Measurements from ENCODE around the gene ACOX3. TPM values are rescaled to one million over a fixed set of nuclear protein-coding genes. Genes with fewer than 3 reads are reported as not detected.

The ACOX3 gene
- total and polyA plus RNA-seq, 9 of the 15 experiments (the other 6 are each of a cell fraction or from before 2014, with no cell fraction given) = 0.68 to 7.3 (median 3.7) TPM

- TF ChIP-seq, protein P1, sequence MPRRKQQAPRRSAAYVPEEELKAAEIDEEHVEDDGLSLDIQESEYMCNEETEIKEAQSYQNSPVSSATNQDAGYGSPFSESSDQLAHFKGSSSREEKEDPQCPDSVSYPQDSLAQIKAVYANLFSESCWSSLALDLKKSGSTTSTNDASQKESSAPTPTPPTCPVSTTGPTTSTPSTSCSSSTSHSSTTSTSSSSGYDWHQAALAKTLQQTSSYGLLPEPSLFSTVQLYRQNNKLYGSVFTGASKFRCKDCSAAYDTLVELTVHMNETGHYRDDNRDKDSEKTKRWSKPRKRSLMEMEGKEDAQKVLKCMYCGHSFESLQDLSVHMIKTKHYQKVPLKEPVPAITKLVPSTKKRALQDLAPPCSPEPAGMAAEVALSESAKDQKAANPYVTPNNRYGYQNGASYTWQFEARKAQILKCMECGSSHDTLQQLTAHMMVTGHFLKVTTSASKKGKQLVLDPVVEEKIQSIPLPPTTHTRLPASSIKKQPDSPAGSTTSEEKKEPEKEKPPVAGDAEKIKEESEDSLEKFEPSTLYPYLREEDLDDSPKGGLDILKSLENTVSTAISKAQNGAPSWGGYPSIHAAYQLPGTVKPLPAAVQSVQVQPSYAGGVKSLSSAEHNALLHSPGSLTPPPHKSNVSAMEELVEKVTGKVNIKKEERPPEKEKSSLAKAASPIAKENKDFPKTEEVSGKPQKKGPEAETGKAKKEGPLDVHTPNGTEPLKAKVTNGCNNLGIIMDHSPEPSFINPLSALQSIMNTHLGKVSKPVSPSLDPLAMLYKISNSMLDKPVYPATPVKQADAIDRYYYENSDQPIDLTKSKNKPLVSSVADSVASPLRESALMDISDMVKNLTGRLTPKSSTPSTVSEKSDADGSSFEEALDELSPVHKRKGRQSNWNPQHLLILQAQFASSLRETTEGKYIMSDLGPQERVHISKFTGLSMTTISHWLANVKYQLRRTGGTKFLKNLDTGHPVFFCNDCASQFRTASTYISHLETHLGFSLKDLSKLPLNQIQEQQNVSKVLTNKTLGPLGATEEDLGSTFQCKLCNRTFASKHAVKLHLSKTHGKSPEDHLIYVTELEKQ (CRISPR knock-in tag; IDR thresholded peaks at IDR 0.05) = no peak; the same call in 1 of the 2 replicates
- TF ChIP-seq, protein P2, sequence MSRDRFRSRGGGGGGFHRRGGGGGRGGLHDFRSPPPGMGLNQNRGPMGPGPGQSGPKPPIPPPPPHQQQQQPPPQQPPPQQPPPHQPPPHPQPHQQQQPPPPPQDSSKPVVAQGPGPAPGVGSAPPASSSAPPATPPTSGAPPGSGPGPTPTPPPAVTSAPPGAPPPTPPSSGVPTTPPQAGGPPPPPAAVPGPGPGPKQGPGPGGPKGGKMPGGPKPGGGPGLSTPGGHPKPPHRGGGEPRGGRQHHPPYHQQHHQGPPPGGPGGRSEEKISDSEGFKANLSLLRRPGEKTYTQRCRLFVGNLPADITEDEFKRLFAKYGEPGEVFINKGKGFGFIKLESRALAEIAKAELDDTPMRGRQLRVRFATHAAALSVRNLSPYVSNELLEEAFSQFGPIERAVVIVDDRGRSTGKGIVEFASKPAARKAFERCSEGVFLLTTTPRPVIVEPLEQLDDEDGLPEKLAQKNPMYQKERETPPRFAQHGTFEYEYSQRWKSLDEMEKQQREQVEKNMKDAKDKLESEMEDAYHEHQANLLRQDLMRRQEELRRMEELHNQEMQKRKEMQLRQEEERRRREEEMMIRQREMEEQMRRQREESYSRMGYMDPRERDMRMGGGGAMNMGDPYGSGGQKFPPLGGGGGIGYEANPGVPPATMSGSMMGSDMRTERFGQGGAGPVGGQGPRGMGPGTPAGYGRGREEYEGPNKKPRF (IDR thresholded peaks at IDR 0.05; ENCODE audit: low read depth, low read length) = no peak
- TF ChIP-seq DPF2 (IDR thresholded peaks at IDR 0.05) (peak; percentile 82; the same call in 1 of the 2 replicates), ELK1 (CRISPR knock-in tag; IDR thresholded peaks at IDR 0.05) (no peak), SMARCC2 (IDR thresholded peaks at IDR 0.05; ENCODE audit: low read depth) (no peak), HNRNPH1 (optimal IDR thresholded peaks at IDR 0.05; ENCODE audit: low read depth, low read length) (no peak), FUS (optimal IDR thresholded peaks at IDR 0.05; ENCODE audit: low read depth, low read length) (no peak), PML (IDR thresholded peaks at IDR 0.05; ENCODE audit: low read length) (peak; percentile 39; the same call in 1 of the 2 replicates), NR3C1 (CRISPR knock-in tag; IDR thresholded peaks at IDR 0.05) (no peak), MEF2A (IDR thresholded peaks at IDR 0.05; ENCODE audit: control insufficient read depth, low read depth, low read length) (no peak), ZNF764 (CRISPR knock-in tag; IDR thresholded peaks at IDR 0.05; ENCODE audit: low read depth) (no peak), ZKSCAN1 (IDR thresholded peaks at IDR 0.05; ENCODE audit: low read depth, low read length) (no peak), CBFA2T2 (conservative IDR thresholded peaks at IDR 0.05) (no peak), PHF21A (IDR thresholded peaks at IDR 0.05; ENCODE audit: borderline replicate concordance, low read depth) (no peak), NCOA4 (IDR thresholded peaks at IDR 0.05; ENCODE audit: partially characterized antibody) (no peak), ZFP1 (CRISPR knock-in tag; IDR thresholded peaks at IDR 0.05) (no peak)
- TF ChIP-seq, protein P3, sequence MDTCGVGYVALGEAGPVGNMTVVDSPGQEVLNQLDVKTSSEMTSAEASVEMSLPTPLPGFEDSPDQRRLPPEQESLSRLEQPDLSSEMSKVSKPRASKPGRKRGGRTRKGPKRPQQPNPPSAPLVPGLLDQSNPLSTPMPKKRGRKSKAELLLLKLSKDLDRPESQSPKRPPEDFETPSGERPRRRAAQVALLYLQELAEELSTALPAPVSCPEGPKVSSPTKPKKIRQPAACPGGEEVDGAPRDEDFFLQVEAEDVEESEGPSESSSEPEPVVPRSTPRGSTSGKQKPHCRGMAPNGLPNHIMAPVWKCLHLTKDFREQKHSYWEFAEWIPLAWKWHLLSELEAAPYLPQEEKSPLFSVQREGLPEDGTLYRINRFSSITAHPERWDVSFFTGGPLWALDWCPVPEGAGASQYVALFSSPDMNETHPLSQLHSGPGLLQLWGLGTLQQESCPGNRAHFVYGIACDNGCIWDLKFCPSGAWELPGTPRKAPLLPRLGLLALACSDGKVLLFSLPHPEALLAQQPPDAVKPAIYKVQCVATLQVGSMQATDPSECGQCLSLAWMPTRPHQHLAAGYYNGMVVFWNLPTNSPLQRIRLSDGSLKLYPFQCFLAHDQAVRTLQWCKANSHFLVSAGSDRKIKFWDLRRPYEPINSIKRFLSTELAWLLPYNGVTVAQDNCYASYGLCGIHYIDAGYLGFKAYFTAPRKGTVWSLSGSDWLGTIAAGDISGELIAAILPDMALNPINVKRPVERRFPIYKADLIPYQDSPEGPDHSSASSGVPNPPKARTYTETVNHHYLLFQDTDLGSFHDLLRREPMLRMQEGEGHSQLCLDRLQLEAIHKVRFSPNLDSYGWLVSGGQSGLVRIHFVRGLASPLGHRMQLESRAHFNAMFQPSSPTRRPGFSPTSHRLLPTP (IDR thresholded peaks at IDR 0.05; ENCODE audit: borderline replicate concordance, extremely low read depth, insufficient read length) = no peak
Observed at GRCh38 chr4:8478801-8479744, 38.5 kb upstream of the ACOX3 start (continued).

Data from K562 (cell line).